GM21515 (cell line): Measurements from ENCODE around the gene TAS2R46.
"Not testable (repeated sequence)": the region's sequence is repeated elsewhere in the genome, so short reads cannot be mapped to it uniquely, and the experiment has no call there.

Experiments used
- ATAC-seq: cut with Tn5 transposase; IDR thresholded peaks from one replicate; pipeline ENCODE4 v1.9.1; 2021; ENCODE audit not compliant: unreplicated experiment

TAS2R46 gene

GRCh38 chr12:11039171-11039570, 22.9 kb downstream of the TAS2R46 start:
- no peak for ATAC-seq

DNA sequence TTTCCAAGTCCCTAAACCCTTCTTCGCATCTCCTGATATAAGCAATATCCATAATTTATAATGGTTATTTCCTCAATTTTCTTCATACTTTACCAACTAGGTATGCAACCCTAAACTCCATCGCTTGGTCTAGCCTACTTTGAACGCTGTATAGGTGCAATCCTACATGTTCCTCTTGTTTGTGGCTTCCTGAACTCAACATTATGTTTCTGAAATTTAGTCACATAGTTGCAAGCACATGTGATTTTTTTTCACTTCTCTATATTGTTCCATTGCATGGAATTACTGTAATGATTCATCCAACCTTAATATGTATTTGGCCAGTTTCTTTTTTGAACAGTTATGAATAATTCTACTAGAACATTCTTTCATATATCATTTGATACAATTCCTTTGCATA, 28.1 kb downstream of the TAS2R46 start:
- ATAC-seq = not testable (repeated sequence)

DNA sequence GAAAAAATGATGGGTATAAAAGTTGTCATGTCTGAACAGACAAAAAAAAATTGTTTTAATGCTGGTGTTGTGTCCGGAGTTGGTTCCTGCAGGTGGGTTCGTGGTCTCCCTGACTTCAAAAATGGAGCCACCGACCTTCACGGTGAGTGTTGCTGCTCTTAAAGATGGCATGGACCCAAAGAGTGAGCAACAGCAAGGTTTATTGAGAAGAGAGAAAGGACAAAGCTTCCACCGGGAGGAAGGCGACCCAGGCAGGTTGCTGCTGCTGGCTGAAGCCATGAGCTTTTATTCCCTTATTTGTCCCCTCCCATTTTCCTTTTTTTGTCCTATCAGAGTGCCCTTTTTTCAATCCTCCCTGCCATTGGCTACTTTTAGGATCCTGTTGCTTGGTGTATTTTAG, 30.8 kb downstream of the TAS2R46 start, which contains the start of gene TAS2R31:
Gene TAS2R31 (minus strand): TSS at position 101 of the 400 bp plus-strand sequence. CDS start 72 bp downstream, at position 29.
- ATAC-seq = no peak

GRCh38 chr12:11026118-11026517, 36.0 kb downstream of the TAS2R46 start:
- no peak for ATAC-seq

- ATAC-seq = no peak
Observed at GRCh38 chr12:11023387-11023786, 38.7 kb downstream of the TAS2R46 start.

- no peak for ATAC-seq
Observed at GRCh38 chr12:11022520-11022919, 39.6 kb downstream of the TAS2R46 start, which contains the start of gene TAS2R19. TSS of gene TAS2R19 (minus strand) at chr12:11022620. CDS start at chr12:11022571, 49 bp downstream.

- ATAC-seq = no peak
Observed at GRCh38 chr12:11016937-11017336, 45.2 kb downstream of the TAS2R46 start.

GRCh38 chr12:11015775-11016430, 46.2 kb downstream of the TAS2R46 start:
- ATAC-seq = no peak

DNA sequence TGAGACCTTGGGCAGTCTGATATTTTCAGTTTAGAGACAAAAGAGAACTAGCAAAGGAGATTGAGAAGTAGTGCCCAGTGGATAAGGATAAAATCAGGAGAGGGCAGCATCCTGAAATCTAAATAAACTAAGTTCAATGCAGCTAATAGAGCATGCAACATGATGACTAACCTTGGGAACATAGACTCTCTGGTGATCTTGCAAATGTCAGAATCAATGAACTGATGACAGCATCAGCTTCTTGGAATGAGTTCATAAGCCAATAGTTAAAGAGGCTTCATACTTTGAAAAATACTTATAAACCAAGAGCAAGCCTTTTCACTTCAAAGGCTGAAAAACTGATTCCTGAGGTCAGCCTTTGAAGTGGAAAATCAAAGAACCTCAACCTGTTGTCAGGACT, 47.9 kb downstream of the TAS2R46 start:
- no peak for ATAC-seq
